ENCODE measurements around the gene ZDHHC11B.

Gene ZDHHC11B

DNA sequence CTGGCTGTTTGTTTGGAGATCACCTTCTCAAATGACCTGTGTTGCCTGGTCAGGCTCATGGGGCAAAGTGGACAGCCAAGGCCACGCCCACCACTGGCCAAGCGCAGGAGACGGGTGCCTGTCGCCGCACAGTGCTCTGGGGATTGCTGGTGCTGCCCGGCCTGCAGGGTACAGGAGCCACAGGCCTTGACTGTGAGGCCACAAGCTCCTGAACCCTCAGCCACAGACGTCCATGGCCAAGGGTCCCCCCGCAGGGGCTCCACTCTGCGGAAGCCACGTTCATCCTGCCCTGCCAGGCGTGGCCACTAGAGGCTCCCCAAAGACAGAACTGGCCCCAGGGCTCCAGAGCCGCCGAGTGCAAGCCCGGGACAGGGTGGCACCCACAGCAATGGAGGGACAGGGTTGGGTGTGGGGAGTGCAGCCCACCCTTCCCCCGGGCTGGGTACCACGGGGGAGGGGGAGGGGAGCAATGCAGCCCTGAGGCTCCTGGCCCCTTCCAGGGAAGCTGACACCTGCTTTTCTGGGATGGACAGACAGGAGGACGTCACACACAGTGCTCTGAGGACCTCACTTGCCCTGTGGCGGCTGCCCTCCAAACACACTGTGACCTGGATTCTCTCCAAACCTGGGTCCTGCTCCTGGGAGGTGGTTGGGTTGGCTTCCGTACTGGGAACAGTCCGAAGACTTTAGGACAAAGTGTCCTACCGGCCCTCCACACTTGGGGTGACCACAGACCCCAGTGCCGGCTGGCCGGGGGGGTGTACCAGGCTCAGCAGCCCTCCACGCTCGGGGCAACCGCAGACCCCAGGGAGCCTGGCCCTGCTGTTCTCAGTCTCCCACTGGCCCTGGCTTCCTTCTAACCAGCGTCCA is 112.8 kb downstream of the ZDHHC11B start:
- DNase-seq = peak; percentile 85

DNA sequence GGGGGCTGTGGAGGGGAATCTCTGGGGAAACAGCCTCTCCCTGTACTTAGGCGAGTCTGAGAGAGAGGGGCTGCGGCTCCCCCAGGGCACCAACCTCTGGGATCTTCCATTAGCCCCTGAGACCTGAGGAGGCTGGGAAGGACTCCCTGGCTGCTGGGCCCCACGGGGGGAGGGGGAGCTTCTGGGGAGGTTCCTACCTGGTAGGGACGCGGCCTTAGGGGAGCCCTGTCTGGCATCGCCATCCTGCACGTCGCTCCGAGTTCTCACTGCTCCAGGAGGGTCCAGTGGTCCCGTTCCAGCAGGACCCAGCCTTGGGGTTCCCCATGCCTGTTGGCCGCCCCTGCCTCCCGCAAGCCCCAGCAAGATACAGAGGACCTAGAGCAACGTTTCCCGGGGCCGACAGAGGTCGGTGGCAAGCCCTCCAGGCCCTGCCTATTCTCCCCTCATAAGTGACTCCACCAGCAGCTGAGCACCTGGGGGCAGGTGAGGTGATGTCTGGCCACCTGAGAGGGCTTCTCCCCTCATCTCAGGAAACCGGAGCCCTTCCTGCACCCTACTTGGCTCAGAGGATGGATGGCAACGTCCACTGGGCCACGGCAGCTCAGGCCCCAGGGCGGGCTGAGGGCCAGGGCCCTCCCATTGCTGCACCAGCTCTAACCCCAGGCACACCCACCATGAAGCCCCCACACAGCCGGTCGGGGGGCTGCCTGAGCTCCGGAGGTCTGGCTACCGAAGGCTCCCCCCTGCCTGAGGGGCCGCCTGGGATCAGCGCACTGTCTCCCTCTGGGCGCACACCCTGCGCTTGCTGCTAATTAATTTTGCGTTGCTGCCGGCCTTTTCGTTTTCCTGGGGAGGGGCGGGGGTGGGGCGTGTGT is 113.9 kb downstream of the ZDHHC11B start:
- no peak for DNase-seq

DNA sequence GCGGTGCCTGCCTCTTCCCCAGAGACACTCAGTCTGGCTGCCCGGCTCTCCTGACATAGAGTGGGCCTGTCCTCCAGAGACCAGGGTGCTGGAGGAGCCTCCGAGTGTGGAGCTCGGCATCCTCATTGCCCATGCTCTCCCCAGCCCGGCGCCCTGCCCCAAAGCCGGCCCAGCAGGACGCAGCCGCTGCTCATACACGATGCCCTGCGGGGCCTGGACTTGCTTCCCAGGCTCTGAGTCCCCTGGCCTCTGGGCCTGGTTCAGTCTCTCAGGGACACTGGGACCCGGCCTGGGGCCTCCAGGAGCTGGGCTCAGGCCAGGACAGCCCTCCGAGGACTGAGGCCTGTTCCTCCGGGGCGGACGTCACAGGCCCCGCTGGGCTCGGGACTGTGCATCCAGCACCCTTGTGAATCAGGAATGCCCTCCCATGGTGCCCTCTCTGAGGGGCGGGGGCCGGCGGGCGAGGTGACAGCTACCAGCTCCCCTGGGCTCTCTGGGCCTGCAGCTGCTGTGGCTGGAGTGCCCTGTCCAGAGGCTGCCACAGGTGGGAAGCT is 114.6 kb downstream of the ZDHHC11B start:
- DNase-seq = no peak

DNA sequence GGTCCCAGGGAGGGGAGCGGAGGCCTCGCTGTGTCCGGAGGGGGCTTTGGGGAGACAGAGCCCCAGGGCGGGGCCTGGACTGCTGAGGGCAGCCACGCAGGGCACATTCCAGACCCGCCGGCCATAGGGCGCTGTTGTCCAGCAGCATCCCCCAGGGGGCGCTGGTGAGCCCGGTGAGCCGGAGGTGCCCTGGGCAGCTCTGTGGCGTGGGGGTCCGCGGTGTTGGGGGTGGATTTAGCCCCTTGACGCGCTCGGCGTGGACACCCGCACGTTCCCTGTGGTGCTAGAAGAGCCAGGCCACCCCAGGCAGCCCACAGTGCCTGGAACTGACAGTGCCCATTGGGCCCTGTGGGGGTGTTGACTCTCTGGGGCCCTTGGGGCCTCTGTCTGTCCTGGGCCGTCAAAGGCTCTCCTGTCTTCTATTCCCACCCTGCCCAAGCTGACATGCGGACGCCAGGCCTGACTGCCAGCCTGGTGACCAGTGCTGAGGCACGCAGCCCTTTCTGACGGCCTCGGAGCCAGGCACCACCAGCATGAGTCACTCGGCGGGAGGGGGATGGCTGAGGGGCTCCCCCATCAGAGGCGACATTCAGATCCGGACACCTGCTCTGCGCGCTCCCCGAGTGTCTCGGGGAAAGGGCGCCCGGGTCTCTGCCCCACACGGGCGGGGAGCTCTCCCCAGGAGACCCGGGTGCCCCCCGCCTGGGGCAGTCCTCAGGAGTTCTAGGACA is 115.3 kb downstream of the ZDHHC11B start:
- peak; percentile 32 for DNase-seq

DNA sequence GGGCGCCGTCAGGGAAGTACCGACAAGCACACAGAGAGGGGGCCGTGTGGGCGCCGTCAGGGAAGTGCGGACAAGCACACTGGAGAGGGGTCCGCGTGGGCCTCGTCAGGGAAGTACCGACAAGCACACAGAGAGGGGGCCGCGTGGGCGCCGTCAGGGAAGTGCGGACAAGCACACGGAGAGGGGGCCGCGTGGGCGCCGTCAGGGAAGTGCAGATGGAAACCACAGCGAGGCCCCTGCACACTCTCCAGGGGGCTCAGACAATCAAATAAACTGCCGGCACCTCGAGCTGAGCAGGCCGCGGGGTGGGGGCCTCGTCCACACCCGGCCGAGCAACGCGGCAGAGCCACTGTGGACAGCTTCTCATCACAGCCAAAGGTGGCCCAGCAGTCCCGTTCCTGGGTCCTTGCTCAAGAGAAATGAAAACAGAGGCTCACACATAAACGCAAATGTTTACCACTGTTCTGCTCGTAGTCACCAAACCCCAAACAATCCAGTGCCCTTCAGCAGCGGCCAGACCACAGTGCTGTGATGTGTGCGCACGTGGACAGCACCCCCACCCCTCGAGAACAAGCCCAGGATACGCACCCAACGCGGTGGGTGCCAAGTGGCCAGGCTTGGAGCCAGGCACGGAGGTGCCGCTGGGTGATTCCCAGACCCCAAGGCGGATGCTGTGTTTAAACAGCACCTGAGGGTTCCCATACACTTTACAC is 116.1 kb downstream of the ZDHHC11B start:
- DNase-seq = no peak

DNA sequence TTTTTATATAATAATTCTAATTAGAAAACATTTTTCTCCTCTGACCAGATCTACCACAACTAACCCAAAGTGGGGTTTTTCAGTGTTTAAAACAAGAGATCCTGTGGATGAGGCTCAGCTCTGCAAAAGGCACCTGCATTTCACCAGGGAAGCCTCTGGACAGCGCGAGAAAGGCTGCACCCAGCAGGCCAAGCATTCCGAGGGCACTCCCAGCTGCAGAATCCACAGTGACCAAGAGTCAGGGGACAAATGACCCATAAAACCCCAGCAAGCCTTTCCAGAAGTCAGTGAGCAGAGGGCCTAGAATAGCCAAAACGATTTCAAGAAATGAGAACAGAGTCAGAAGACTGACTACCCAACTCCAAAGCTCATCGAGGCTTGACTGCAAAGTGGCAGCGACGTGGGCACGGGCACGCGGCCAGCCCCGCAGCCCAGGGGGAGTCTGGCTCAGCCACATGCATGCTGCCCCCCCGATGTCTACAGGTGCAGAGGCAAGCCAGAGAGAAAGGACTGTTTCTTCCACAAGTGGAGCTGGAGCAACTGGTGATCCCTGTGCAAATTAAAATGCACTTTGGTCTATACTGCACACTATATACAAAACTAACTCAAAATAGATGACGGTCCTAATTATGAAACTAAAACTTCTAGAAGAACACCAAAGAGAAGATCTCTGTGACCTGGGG is 117.6 kb downstream of the ZDHHC11B start:
- no peak for DNase-seq

DNA sequence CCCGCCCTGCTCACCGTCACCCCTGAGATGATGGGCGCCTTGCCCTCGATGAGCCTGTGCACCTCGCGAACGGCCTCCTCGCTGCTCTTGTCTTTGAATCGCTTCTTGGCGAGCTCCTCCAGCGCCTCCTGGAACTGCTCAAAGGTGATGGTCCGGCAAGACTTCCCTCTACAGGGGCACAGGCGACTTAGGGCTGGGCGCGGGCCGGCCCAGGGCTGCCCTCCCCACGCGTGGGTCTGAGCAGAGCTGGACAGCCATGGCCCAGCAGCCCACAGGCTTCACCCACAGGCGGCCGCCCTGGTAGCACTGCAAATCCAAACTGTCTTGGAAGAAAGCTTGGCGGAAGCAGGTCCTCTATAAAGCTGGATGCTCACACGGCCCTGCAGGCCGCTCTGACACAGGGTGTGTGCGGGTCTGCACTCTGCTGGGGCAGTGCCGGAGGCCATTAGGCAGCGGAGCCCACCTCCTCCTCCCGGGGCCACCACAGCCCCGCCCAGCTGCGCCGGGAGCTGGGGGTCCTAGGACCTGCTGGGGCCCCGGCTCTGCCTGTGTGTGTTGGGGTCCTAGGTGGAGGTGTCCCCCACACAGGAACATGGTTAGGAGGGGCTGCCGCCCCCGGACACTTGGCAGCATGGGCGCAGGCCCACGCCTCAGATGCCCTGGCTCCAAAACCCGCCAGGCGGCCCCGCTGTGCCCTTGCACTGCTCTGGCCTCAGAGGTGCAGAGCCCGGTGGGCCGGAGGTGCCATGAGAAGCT is 118.4 kb downstream of the ZDHHC11B start:
- DNase-seq = no peak

DNA sequence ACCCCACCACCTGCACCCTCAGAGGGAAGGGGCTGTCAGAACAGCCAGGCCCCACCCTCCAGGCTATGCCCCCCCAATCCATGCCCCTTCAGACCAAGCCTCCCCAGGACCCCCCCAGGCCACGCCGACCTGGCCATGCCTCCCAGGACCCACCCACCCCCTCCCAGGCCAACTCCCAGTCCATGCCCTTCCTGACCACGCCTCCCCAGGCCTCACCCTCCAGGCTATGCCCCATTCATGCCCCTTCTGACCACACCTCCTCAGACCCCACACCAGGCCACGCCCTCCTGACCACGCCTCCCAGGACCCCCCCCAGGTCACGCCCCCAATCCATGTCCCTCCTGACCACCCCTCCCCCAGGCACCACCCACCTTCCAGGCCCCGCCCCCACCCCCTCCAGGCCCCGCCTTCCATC is 119.0 kb downstream of the ZDHHC11B start:
- peak; percentile 29 for DNase-seq

DNA sequence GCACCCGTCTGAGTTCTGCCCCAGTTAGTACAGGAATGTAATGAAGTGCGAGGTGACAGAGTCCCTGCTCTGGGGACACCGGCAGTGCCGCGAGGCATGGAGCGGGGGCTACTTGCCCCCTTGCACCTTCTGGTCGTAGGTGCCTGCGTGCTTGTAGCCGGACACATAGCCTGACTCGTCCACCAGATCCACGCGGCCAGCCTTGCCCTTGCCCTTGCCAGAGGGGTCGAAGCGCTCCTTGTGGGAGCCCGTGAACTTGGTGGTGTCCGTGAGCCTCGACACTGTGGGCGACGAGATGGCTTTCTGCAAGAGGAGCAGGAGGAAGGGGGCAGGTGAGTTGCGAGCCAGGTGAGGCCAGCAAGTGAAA is 119.6 kb downstream of the ZDHHC11B start:
- DNase-seq = no peak

DNA sequence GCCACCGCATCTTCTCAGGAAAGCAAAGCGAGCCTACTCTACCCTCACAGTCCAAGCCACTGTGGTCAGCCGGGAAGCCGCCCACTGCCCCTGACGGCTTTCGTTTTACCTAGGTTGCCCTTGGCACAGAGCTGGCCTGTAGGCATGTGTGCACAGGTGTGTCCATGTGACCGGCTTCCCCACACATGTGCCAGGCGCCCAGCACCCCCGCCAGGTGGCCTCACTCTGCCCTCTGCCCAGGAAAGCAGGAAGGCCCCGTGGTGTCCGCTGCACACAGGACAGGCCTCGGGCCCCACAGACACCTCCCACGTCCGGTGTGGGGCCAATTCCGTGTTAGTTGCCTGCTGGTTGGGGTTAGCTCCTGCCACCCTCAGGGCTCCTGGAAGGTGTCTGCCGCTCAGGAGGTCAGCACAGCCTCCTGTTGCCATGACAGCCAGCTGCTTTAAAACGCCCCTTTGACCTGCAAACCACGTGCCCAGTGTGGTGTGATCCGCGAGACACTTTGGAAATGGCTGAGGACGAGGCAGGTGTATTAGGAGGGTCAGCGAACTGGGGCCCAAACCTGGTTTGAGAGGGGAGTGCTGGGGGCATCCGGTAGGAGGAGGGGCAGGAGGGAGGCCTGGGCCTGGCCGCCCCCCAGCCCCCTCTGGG is 120.1 kb downstream of the ZDHHC11B start:
- DNase-seq = no peak

DNA sequence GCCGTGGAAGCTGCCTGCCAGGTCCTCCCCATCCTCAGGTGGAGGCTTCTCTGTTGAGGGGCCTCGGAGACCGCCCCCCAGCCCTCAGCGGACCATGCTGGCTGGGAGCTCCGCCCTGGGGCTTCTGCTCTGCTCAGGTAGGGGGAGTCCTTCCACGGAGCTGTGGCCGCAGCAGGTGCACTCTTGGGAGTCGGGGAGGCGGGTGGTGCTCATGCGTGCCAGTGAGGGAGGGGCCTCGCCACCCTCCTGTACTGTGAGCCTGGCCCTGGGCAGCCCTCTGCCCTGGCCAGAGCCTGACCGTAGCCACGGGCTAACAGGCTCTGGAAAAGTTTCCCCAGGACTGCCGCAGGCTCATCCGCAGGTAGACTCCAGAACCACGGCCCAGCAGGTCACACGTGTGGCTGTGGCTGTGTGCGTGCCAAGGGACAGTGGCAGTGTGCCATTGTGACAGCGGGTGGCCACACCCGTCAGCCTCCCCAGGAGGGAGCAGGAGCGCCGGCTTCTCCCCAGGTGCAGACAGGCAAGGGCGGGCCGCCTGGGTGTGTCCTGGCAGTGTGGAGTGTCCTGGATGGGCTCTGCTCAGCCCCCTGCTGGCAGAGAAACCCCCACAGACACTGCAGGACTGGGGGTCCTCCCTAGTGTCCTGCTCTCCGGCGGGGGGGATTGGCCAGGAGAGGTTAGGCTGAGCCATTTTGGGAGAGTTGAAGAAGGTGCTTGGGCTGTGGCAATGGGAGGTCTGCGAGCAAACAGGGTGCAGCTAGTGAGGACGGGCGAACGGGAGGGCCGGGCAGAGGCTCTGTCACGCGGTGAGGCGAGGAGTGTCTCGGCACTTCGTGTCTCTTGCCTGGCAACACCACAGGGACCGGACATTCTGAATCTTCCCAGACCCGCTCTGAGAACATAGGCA is 120.8 kb downstream of the ZDHHC11B start:
- no peak for DNase-seq

DNA sequence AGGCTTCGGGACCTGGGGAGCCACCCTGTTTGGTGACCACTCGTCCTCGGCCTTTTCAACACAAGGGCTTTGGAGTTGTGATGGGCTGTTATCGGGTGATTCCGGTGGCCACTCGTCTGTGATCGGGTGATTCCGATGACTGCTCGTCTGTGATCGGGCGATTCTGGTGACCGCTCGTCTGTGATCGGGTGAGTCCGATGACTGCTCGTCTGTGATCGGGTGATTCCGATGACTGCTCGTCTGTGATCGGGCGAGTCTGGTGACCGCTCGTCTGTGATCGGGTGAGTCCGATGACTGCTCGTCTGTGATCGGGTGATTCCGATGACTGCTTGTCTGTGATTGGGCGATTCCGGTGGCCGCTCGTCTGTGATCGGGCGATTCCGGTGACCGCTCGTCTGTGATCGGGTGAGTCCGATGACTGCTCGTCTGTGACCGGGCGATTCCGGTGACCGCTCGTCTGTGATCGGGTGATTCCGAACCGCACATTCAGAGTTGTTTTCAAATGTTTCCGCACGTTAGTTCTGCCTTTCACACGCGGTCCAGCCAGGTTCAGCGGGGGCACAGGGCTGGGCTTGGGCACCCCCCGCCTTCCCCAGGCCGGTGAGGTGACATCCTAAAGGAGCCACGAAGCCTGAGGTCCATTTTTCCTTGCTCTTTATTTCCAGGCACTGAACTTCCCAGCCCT is 121.6 kb downstream of the ZDHHC11B start:
- no peak for DNase-seq

DNA sequence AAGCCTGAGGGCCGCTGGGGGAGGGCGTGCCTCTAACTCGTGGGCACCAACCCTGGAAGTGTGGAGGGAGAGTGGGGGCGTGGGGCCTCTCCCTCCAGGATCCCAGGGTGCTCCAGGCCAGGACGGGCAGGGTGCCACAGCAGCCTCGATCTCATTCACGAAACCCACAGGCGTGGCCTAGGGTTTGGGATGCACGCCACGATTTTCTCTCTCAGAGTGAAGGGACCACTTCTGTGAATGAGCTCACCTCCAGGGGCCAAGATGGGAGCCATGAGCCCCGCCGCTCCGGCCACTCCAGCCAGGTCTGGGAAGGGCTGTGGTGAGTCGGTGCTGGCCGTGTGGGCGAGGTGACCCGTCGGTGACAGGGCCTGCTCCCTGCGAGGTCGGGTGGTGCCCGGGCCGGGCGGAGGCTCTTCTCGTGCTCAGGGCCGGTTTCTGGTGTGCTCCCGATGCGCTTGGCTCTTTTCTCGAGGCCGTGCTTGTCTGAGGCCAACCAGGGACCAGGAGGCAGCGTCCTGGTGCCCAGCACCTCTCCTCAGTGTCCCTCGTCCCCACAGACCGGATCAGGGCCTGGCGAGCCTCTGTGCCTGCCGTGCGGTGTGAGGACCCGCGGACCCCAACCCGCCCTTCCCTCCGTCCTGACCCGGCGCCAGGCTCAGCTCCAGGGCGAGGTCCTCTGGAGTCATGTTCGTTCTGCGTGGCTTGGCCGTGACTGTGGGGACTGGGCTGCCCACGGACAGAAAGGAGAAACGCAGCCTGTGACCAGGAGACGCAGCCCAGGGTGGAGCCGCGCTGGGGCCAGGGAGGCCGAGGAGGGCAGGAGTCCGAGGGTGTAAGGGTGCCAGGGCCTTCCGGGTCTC is 122.4 kb downstream of the ZDHHC11B start:
- DNase-seq = no peak

DNA sequence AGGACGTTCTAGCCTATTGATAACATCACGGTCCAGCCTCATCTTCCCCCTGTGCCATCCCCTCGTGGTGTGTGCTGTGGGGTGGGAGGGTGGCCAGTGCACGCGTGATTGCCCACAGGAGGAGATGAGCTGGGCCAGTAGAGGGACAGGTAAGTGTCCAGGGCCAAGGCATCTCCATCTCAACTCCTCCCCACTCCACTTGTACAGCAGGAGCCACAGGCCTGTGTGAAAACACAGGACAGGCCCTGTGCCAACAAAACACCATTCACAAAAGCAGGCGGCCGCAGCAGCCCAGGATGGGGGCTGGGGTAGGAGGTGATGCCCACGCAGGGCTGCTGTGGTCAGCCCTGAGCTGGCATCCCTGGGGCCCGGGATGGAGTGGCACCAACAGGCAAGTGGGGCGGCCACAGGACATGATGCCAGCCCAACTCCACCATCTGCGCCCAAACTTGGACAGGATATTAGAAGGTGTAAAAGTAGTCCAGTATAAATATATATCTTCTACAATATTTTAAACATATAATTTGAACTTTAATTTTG is 124.0 kb downstream of the ZDHHC11B start:
- no peak for DNase-seq

Measured in hematopoietic multipotent progenitor cell treated with erythropoietin and hydrocortisone succinate and interleukin-3 and kit ligand, for 4 days (in vitro differentiated cells).